Measurements from ENCODE around the gene LYZL1.
"Not testable (repeated sequence)": the region's sequence is repeated elsewhere in the genome, so short reads cannot be mapped to it uniquely, and the experiment has no call there.

LYZL1 gene

DNA sequence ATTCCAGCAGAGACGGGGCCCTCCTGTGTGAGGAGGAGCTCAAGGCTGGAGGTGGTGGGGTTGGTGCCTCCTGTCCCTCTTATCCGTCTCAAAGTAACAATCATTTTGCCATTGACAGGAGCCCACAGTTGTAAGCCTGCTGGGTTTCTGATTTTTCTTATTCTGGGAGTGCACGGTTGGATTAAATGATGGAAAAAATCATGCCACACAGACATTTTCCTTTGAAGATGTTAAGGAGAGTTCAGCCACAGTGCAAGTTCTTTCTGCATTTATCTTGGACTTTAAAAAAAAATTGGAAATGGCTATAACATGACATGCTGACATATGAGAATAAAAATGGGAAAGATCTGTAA is 8.4 kb upstream of the LYZL1 start:
- no peaks in the 10 kb centered on the region for H3K36me3 ChIP-seq (ENCODE audit: control insufficient read depth, insufficient read depth, low read length)
- H3K27me3 ChIP-seq (ENCODE audit: control insufficient read depth, insufficient read depth, low read length): no peaks in the 10 kb centered on the region
- H3K9ac ChIP-seq (ENCODE audit: low read length): no peak overlapping the region
- no peak overlapping the region for H3K4me3 ChIP-seq (ENCODE audit: low read depth, low read length)
- H3K9me3 ChIP-seq (ENCODE audit: control insufficient read depth, insufficient read depth, low read depth, low read length): no peaks in the 10 kb centered on the region
- no peak overlapping the region for H3K27ac ChIP-seq (ENCODE audit: low read depth, low read length)
- peaks cover 10% of the 10 kb centered on the region; the same call in 1 of the 2 replicates for H3K4me1 ChIP-seq (ENCODE audit: control insufficient read depth, insufficient read depth, low read length)

DNA sequence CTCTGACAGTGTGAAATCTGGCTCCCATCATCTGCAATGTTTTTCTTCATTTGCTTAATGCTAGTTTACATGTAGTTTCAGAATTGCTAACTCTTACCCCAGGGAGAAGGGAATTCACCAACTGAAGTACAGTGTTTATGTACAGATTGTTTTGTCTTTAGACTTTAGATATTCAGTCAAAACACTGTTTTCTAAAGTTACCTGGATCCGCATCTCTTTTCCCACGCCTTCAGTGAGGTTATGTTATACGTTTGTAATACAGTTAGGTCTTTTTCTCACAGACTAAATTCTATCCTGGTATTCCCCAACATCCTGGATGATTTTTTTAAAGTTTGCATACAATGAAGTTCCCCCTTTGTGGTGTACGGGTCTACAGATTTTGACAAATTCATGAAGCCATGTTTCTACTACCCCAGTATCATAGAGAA is 3.2 kb upstream of the LYZL1 start:
- H3K4me1 ChIP-seq (ENCODE audit: control insufficient read depth, insufficient read depth, low read length): no peaks in the 10 kb centered on the region
- H3K27me3 ChIP-seq (ENCODE audit: control insufficient read depth, insufficient read depth, low read length): no peaks in the 10 kb centered on the region
- H3K27ac ChIP-seq (ENCODE audit: low read depth, low read length): no peak overlapping the region
- no peak overlapping the region for H3K4me3 ChIP-seq (ENCODE audit: low read depth, low read length)
- H3K36me3 ChIP-seq (ENCODE audit: control insufficient read depth, insufficient read depth, low read length): no peaks in the 10 kb centered on the region
- H3K9me3 ChIP-seq (ENCODE audit: control insufficient read depth, insufficient read depth, low read depth, low read length): peaks cover 4% of the 10 kb centered on the region; the same call in 1 of the 2 replicates
- H3K9ac ChIP-seq (ENCODE audit: low read length): no peak overlapping the region

DNA sequence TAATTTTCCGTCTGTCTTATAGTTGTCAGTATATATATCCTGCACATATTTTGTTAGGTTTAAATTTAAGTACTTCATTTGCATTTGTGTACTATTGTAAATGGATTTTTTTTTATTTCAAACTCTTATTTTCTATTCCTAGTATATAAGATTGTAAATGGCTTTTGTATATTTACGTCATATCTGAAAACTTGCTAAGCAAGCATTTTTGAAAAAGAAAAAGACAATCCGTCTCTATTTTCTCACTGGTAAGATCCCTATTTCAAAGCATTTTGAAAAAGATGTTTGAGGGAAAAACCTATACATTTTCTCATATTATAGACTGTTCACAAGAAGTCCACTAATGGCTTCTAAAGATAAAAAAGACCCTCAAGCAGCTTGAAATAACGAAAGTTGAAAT is 1.2 kb upstream of the LYZL1 start:
- Histone ChIP-seq H3K4me3 (ENCODE audit: low read depth, low read length) (no peak overlapping the region), H3K27me3 (ENCODE audit: control insufficient read depth, insufficient read depth, low read length) (no peaks in the 10 kb centered on the region), H3K9ac (ENCODE audit: low read length) (no peak overlapping the region), H3K4me1 (ENCODE audit: control insufficient read depth, insufficient read depth, low read length) (no peaks in the 10 kb centered on the region), H3K27ac (ENCODE audit: low read depth, low read length) (no peak overlapping the region), H3K36me3 (ENCODE audit: control insufficient read depth, insufficient read depth, low read length) (no peaks in the 10 kb centered on the region), H3K9me3 (ENCODE audit: control insufficient read depth, insufficient read depth, low read depth, low read length) (peaks cover 4% of the 10 kb centered on the region; the same call in 1 of the 2 replicates)

DNA sequence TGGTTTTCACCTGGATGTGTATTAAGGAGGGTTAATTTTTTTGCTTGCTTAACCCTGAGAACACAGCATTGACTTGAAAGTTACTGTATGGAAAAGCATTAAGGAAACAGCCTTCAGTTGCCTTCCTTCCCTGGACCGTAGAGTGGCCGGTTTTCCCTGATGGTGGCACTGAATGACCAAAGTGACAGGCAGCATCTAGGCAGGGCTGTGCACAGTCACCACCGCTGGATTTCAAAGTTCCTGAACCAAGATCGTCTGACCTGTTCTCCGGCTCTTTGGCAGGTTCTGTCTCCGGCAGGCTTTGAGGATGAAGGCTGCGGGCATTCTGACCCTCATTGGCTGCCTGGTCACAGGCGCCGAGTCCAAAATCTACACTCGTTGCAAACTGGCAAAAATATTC is 2.7 kb downstream of the LYZL1 start:
- H3K9ac ChIP-seq (ENCODE audit: low read length); H3K27ac ChIP-seq (ENCODE audit: low read depth, low read length); H3K4me3 ChIP-seq (ENCODE audit: low read depth, low read length); H3K4me1 ChIP-seq (ENCODE audit: control insufficient read depth, insufficient read depth, low read length); H3K27me3 ChIP-seq (ENCODE audit: control insufficient read depth, insufficient read depth, low read length); H3K36me3 ChIP-seq (ENCODE audit: control insufficient read depth, insufficient read depth, low read length): not testable (repeated sequence)
- peaks cover 19% of the 10 kb centered on the region for H3K9me3 ChIP-seq (ENCODE audit: control insufficient read depth, insufficient read depth, low read depth, low read length)

DNA sequence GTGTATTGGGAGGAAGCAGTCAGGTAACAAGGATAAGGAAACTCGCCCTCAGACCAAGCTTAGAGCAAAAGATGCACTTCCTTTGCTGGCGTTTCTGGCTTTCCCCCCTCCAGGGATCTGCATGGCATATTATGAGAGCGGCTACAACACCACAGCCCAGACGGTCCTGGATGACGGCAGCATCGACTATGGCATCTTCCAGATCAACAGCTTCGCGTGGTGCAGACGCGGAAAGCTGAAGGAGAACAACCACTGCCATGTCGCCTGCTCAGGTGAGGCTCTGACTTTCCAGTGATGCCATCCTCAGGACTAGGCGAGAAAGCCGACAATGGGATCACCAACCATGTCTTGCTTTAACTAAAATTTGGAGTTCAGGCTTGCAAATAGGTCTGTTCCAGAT is 3.5 kb downstream of the LYZL1 start:
- not testable (repeated sequence) for H3K9ac ChIP-seq (ENCODE audit: low read length); H3K36me3 ChIP-seq (ENCODE audit: control insufficient read depth, insufficient read depth, low read length)
- H3K9me3 ChIP-seq (ENCODE audit: control insufficient read depth, insufficient read depth, low read depth, low read length): peaks cover 27% of the 10 kb centered on the region

DNA sequence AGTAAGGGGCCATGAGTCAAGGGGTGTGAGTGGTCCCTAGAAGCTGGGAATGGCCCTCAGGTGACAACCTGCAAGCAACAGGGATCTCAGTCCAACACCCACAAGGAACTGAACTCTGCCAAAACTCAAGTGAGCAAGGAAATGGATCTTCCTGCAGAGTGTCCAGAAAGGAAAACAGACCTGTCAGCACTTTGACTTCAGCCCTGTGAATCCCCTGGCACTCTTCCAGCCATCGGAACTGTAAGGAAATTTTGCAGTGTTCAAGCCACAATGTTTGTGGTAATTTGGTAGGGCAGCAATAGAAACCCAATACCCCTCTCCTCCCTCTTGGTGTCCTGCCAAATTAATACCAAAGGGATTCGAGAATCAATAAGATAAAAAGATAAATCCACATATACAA is 6.9 kb downstream of the LYZL1 start:
- H3K36me3 ChIP-seq (ENCODE audit: control insufficient read depth, insufficient read depth, low read length): no peaks in the 10 kb centered on the region
- peaks cover 53% of the 10 kb centered on the region for H3K9me3 ChIP-seq (ENCODE audit: control insufficient read depth, insufficient read depth, low read depth, low read length)
- no peak overlapping the region for H3K9ac ChIP-seq (ENCODE audit: low read length)
- no peak overlapping the region for H3K4me3 ChIP-seq (ENCODE audit: low read depth, low read length)
- no peaks in the 10 kb centered on the region for H3K4me1 ChIP-seq (ENCODE audit: control insufficient read depth, insufficient read depth, low read length)
- H3K27me3 ChIP-seq (ENCODE audit: control insufficient read depth, insufficient read depth, low read length): no peaks in the 10 kb centered on the region
- H3K27ac ChIP-seq (ENCODE audit: low read depth, low read length): no peak overlapping the region

More for the DNA sequence above, 3.5 kb downstream of the LYZL1 start:
- not testable (repeated sequence) for H3K27me3 ChIP-seq (ENCODE audit: control insufficient read depth, insufficient read depth, low read length); H3K27ac ChIP-seq (ENCODE audit: low read depth, low read length); H3K4me1 ChIP-seq (ENCODE audit: control insufficient read depth, insufficient read depth, low read length); H3K4me3 ChIP-seq (ENCODE audit: low read depth, low read length)

DNA sequence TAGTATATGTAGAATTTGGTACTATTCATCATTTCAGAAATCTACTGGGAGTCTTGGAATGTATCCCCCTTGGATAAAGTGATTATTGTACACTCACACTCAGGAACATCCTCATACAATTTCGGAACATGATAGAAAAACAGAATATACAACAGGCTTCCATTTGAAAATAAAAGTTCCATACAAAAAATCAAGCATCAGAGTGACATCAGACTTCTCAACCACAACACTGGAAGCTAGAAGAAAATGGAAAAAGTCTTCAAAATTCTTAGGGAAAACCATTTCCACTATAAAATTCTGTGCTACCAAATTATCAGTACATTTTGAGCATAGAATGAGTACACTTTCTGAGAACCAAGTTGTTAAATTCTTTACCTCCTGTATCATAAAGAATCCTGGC is 8.8 kb downstream of the LYZL1 start:
- no peak overlapping the region for H3K9ac ChIP-seq (ENCODE audit: low read length)
- H3K27me3 ChIP-seq (ENCODE audit: control insufficient read depth, insufficient read depth, low read length): no peaks in the 10 kb centered on the region
- no peak overlapping the region for H3K4me3 ChIP-seq (ENCODE audit: low read depth, low read length)
- H3K9me3 ChIP-seq (ENCODE audit: control insufficient read depth, insufficient read depth, low read depth, low read length): peaks cover 71% of the 10 kb centered on the region
- H3K27ac ChIP-seq (ENCODE audit: low read depth, low read length): no peak overlapping the region
- no peaks in the 10 kb centered on the region for H3K36me3 ChIP-seq (ENCODE audit: control insufficient read depth, insufficient read depth, low read length)
- no peaks in the 10 kb centered on the region; the same call in 1 of the 2 replicates for H3K4me1 ChIP-seq (ENCODE audit: control insufficient read depth, insufficient read depth, low read length)

DNA sequence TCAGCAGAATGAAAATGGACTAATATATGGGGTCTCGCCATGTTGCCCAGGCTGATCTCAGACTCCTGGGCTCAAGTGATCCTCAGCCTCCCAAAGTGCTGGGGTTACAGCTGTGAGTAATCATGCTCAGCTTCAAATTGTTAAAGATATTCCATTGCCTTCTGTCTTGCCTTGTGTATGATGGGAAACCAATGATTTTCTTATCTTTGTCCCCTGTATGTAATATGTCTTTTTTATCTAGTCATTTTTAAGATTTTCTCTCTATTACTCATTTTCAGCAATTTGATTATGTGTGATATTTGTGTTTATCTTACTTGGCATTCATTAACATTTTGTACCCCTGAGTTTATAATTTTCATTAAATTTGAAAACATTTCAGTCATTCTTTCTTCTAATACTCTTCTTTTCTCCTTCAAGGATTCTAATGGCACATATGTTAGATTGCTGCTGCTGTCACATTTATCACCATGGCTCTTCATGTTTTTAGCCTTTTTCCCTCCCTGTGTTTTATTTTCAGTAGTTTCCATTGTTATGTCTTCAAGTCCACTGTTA is 12.6 kb downstream of the LYZL1 start:
- no peak overlapping the region for H3K27ac ChIP-seq (ENCODE audit: low read depth, low read length)
- H3K36me3 ChIP-seq (ENCODE audit: control insufficient read depth, insufficient read depth, low read length): no peaks in the 10 kb centered on the region
- no peak overlapping the region for H3K4me3 ChIP-seq (ENCODE audit: low read depth, low read length)
- H3K9ac ChIP-seq (ENCODE audit: low read length): no peak overlapping the region
- no peaks in the 10 kb centered on the region; the same call in none of the 2 replicates for H3K4me1 ChIP-seq (ENCODE audit: control insufficient read depth, insufficient read depth, low read length)
- H3K9me3 ChIP-seq (ENCODE audit: control insufficient read depth, insufficient read depth, low read depth, low read length): peaks cover 62% of the 10 kb centered on the region
- no peaks in the 10 kb centered on the region for H3K27me3 ChIP-seq (ENCODE audit: control insufficient read depth, insufficient read depth, low read length)

DNA sequence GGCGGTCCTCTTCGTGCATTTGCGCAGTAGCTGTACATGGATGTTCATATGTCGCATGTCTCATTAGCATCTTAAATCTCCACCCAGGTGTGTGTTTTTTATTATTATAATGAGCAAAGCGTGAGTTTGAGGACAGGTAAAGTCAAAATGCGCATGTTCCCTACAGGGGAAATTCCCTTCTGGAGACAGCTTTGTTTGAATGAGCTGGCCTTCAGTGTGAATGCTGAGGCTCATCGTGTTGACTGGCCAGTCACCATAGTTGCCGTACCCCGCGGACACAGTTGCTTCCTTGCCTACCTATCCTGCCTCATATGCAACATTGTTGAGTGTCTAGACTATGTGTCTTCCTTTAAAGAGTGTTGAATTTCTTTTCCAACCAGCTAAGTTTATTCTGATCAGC is 13.6 kb downstream of the LYZL1 start:
- Histone ChIP-seq H3K36me3 (ENCODE audit: control insufficient read depth, insufficient read depth, low read length) (no peaks in the 10 kb centered on the region), H3K9ac (ENCODE audit: low read length) (no peak overlapping the region), H3K9me3 (ENCODE audit: control insufficient read depth, insufficient read depth, low read depth, low read length) (peaks cover 53% of the 10 kb centered on the region), H3K27ac (ENCODE audit: low read depth, low read length) (no peak overlapping the region), H3K4me1 (ENCODE audit: control insufficient read depth, insufficient read depth, low read length) (no peaks in the 10 kb centered on the region; the same call in none of the 2 replicates), H3K27me3 (ENCODE audit: control insufficient read depth, insufficient read depth, low read length) (no peaks in the 10 kb centered on the region), H3K4me3 (ENCODE audit: low read depth, low read length) (no peak overlapping the region)

DNA sequence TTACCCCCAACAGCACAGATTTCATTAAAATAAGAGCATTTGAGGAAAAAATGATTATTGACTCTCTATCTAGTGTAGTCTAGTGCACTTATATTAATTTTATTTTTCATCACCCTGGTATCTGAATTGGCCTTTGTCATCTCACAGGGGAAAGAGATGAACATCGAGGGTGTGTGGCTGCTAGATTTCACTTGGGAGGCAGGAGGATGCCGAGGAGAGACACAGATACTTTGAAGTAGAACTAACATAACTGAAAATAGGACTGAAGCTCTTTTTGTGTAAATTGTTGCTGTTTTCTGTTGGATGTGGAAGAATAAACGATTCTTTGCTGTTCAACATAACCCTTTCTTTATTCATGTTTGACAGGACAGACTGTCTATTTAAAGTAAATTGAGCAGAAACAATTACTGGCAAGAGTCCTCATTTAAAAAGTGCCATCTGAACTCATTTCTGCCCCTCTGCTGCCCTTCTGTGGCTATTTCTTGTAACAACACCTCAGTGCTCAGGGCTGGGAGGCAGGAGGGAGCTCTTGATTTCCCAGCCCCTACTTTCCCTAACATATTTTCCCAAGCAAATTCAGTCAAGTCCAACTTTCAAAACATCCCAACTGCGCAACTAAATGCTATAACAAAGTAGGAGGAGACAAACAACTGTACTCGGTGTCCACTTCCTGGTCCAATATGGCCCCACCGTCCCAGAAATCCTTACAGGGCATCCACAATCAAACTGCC is 15.6 kb downstream of the LYZL1 start:
- Histone ChIP-seq H3K4me3 (ENCODE audit: low read depth, low read length) (no peak overlapping the region), H3K36me3 (ENCODE audit: control insufficient read depth, insufficient read depth, low read length) (no peaks in the 10 kb centered on the region), H3K9me3 (ENCODE audit: control insufficient read depth, insufficient read depth, low read depth, low read length) (peaks cover 34% of the 10 kb centered on the region), H3K9ac (ENCODE audit: low read length) (no peak overlapping the region), H3K27ac (ENCODE audit: low read depth, low read length) (no peak overlapping the region), H3K4me1 (ENCODE audit: control insufficient read depth, insufficient read depth, low read length) (no peaks in the 10 kb centered on the region; the same call in none of the 2 replicates), H3K27me3 (ENCODE audit: control insufficient read depth, insufficient read depth, low read length) (no peaks in the 10 kb centered on the region)

DNA sequence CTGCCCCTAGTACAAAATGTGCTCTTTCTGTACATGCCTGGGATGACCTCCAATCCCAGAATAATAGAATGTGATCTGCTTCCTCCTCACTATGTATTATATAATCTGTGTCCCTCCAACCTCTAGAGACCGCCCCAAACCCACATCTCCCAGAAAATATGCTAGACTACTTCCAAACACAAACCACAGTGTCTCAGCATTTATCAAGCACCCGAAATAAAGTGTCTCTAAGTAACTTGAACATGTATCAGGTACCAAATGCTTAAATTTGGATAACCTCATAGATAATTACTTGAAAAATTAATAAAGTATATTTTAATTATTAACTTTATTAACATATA is 16.1 kb downstream of the LYZL1 start:
- peaks cover 29% of the 10 kb centered on the region for H3K9me3 ChIP-seq (ENCODE audit: control insufficient read depth, insufficient read depth, low read depth, low read length)
- H3K36me3 ChIP-seq (ENCODE audit: control insufficient read depth, insufficient read depth, low read length): no peaks in the 10 kb centered on the region
- H3K27me3 ChIP-seq (ENCODE audit: control insufficient read depth, insufficient read depth, low read length): no peaks in the 10 kb centered on the region
- H3K27ac ChIP-seq (ENCODE audit: low read depth, low read length): no peak overlapping the region
- H3K4me1 ChIP-seq (ENCODE audit: control insufficient read depth, insufficient read depth, low read length): no peaks in the 10 kb centered on the region; the same call in none of the 2 replicates
- no peak overlapping the region for H3K4me3 ChIP-seq (ENCODE audit: low read depth, low read length)
- H3K9ac ChIP-seq (ENCODE audit: low read length): no peak overlapping the region

All from HUES6 (cell line).